ENCODE data around the gene KIF17. TPM values are rescaled to one million over a fixed set of nuclear protein-coding genes. Genes with fewer than 3 reads are reported as not detected.

KIF17 gene
- total RNA-seq, 4 donors from 2014 or later = 0.80 to 10.3 (median 2.2) TPM

DNA sequence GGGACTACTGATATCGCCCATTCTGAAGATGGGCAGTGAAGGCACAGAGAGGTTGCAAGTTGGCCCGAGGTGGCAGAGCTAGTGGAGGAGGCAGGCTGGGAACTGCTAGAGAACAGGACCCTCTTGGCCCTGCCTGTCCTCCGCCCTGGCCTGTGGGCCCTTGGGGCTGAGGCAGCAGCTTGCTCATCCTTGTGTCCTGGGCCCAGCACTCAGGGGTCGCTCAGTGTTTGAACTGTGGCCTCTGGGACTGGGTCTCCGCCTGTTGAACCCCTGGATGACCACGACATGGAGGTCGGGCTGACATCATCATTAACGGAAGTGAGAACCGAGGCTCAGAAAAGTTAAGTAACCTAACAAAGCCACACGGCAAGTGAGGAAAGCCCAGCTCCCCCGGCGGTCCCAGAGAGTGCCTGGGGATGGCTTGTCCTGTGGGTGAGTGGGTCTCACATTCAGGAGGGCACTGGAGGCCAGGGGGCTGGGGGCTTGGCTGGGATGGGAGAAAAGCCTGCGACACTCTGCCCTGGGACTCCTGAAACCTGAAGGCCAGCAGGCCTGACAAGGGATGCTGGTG lies 33.7 kb downstream of the KIF17 start:
- no peak for TF ChIP-seq POLR2A (IDR thresholded peaks at IDR 0.05)
- TF ChIP-seq, protein P1, sequence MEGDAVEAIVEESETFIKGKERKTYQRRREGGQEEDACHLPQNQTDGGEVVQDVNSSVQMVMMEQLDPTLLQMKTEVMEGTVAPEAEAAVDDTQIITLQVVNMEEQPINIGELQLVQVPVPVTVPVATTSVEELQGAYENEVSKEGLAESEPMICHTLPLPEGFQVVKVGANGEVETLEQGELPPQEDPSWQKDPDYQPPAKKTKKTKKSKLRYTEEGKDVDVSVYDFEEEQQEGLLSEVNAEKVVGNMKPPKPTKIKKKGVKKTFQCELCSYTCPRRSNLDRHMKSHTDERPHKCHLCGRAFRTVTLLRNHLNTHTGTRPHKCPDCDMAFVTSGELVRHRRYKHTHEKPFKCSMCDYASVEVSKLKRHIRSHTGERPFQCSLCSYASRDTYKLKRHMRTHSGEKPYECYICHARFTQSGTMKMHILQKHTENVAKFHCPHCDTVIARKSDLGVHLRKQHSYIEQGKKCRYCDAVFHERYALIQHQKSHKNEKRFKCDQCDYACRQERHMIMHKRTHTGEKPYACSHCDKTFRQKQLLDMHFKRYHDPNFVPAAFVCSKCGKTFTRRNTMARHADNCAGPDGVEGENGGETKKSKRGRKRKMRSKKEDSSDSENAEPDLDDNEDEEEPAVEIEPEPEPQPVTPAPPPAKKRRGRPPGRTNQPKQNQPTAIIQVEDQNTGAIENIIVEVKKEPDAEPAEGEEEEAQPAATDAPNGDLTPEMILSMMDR (IDR thresholded peaks at IDR 0.05) = no peak
- no peaks in the 10 kb centered on the region for H3K9me3 ChIP-seq
- peak in 1 of 3 donors; percentile 23 for DNase-seq
- H3K36me3 ChIP-seq = no peaks in the 10 kb centered on the region
- peak overlapping the region in 2 of 4 donors; percentile 34 to 76 for H3K27ac ChIP-seq
- H3K4me1 ChIP-seq = peaks cover 0 to 2% (median 0%) of the 10 kb centered on the region in 4 donors
- peak overlapping the region in 1 of 4 donors; percentile 21 for H3K4me3 ChIP-seq
- H3K27me3 ChIP-seq = no peaks in the 10 kb centered on the region

DNA sequence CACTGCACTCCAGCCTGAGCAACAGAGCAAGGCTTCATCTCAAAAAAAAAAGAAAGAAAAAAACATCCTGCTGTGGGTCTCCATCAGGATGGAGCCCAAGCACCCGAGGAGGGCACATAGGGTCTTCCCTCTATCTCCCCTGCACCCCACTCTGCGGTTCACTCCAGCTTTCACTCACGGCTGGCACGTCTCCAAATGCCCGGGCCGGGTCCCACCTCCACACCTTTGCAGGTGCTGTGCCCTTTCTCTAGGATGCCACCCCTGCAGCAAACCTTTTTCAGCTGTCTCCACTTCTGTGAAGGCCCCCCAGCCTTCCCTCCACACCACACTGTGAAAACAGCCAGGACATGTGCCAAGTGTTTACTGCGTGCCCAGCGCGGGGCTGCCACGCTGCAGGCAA lies 34.2 kb downstream of the KIF17 start:
- H3K27ac ChIP-seq = no peak overlapping the region
- TF ChIP-seq, protein P1 (IDR thresholded peaks at IDR 0.05) = no peak
- no peak for TF ChIP-seq POLR2A (IDR thresholded peaks at IDR 0.05)
- peak in 1 of 3 donors; percentile 30 for DNase-seq
- H3K36me3 ChIP-seq = no peaks in the 10 kb centered on the region
- no peaks in the 10 kb centered on the region for H3K9me3 ChIP-seq
- H3K4me3 ChIP-seq = no peak overlapping the region
- no peaks in the 10 kb centered on the region for H3K27me3 ChIP-seq
- peaks cover 0 to 5% (median 2%) of the 10 kb centered on the region in 4 donors for H3K4me1 ChIP-seq

DNA sequence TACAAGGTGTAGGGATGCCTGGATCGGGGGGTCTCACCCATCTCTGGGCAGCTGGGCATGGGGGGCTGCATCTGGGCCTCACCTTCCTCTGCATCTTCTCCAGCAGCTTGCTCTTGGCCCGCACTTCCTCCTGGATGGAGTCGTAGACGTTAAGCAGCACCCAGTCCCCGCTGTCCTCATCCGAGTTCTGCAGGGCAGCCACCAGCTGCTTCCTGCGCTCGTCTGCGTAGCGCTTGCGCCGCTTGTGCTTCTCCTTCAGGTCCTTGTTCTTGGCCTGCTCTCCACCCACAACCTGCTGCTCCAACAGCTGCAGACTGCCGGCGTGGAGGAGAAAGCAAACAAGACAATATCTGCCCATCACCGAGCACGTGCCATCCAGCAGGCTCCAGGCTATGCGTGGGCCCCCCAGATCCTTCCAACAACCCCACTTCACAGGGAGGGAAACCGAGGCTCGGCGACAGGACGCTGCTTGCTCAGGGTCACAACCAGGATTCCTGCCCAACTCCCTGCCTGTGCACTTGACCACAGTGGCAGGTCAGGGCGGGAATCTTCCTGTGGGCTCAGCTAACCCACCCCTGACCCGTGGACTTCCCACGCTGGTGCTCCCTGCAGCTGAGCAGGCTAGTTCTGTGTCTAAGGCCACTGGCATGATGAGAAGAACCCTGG lies 35.1 kb downstream of the KIF17 start:
- Histone ChIP-seq H3K36me3 (no peaks in the 10 kb centered on the region), H3K4me1 (peaks cover 0 to 5% (median 2%) of the 10 kb centered on the region in 4 donors), H3K27me3 (no peaks in the 10 kb centered on the region), H3K4me3 (no peak overlapping the region), H3K27ac (no peak overlapping the region), H3K9me3 (no peaks in the 10 kb centered on the region)
- TF ChIP-seq, protein P1 (IDR thresholded peaks at IDR 0.05) = no peak
- TF ChIP-seq POLR2A (IDR thresholded peaks at IDR 0.05) = no peak
- DNase-seq = peak in 1 of 3 donors; percentile 42

DNA sequence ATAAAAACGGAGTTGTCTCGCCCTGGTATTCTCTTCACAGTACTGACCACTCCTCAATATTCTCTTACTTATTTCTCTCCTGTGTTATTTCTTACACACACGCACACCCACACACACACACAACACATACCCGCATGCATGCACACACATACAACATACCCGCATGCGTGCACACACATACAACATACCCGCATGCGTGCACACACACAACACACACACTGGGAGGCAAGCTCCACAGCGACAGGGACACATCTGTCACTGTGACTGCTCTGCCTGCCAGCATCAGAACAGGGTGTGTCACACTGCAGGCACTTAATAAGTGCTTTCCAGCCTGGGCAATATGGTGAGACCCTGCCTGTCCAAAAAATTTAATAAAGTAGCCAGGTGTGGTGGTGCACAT lies 35.8 kb downstream of the KIF17 start:
- no peak overlapping the region for H3K27ac ChIP-seq
- H3K36me3 ChIP-seq = no peaks in the 10 kb centered on the region
- no peaks in the 10 kb centered on the region for H3K27me3 ChIP-seq
- TF ChIP-seq, protein P1 (IDR thresholded peaks at IDR 0.05) = no peak
- no peak for TF ChIP-seq POLR2A (IDR thresholded peaks at IDR 0.05)
- no peaks in the 10 kb centered on the region for H3K9me3 ChIP-seq
- DNase-seq = peak in 1 of 3 donors; percentile 18
- H3K4me3 ChIP-seq = no peak overlapping the region
- peaks cover 0 to 5% (median 2%) of the 10 kb centered on the region in 4 donors for H3K4me1 ChIP-seq

DNA sequence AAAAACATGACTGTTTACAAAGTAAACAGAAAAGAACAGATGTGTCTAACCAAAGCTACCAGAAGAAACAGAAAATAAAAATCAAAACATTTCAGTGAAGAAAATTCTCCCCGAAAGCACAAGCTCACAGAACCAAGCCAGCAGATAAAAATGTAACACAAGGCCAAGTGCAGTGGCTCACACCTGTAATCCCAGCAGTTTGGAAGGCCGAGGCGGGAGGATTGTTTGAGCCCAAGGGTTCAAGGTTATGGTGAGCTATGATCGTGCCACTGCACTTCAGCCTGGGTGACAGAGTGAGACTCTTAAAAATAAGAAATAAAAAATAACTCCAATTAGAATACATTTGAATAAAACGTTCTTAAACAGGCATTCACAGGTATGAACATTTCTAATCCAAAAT lies 37.5 kb downstream of the KIF17 start:
- Histone ChIP-seq H3K27ac (no peak overlapping the region), H3K4me1 (peaks cover 0 to 5% (median 2%) of the 10 kb centered on the region in 4 donors), H3K36me3 (no peaks in the 10 kb centered on the region), H3K27me3 (no peaks in the 10 kb centered on the region), H3K4me3 (no peak overlapping the region), H3K9me3 (no peaks in the 10 kb centered on the region)
- DNase-seq = peak in 1 of 3 donors; percentile 2
- TF ChIP-seq POLR2A (IDR thresholded peaks at IDR 0.05) = no peak
- TF ChIP-seq, protein P1 (IDR thresholded peaks at IDR 0.05) = no peak

All from Peyer's patch (tissue), 4 donors.